ENCODE measurements around the gene GAS2.

- no peak for TF ChIP-seq POLR2AphosphoS5 (IDR thresholded peaks at IDR 0.05; ENCODE audit: insufficient read depth in 1 of 2, low read depth in 1 of 2)
- no peak for TF ChIP-seq CTCF (IDR thresholded peaks at IDR 0.05)
- no peak for TF ChIP-seq POLR2A (IDR thresholded peaks at IDR 0.05)
Observed at GRCh38 chr11:22807855-22808570, 141.6 kb downstream of the GAS2 start.
